ENCODE results near the gene CAPSL.
"Not testable (repeated sequence)": the region's sequence is repeated elsewhere in the genome, so short reads cannot be mapped to it uniquely, and the experiment has no call there.

CAPSL gene
- 0 to 0.26 reads per million in 2 experiments for total RNA-seq

- no peak for DNase-seq (ENCODE audit: low read depth)
Measured at GRCh38 chr5:35938568-35939227, at the start of gene CAPSL. Gene CAPSL, minus strand, starts transcription at chr5:35938622. Its CDS starts 17,502 bp downstream, at chr5:35921120.

DNA sequence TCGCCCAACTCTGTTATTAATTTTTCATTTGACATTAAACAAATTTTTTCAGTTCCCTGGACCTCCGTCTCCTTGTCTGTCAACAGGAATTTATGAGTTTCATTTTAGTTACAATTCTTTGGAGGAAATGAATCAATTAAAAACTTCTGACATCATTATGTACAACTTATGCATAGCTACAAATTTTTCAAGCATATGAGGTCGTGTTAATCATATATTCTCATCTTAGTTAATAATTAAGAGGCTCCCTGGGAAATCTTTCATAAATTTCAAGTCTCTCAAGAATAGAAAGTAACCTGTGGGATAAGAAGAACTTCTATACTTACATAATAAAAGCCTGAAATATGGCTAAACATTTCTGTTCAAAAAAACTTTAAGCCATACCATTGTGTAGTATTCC lies 49.4 kb upstream of the CAPSL start:
- no peak for DNase-seq (ENCODE audit: low read depth)

DNA sequence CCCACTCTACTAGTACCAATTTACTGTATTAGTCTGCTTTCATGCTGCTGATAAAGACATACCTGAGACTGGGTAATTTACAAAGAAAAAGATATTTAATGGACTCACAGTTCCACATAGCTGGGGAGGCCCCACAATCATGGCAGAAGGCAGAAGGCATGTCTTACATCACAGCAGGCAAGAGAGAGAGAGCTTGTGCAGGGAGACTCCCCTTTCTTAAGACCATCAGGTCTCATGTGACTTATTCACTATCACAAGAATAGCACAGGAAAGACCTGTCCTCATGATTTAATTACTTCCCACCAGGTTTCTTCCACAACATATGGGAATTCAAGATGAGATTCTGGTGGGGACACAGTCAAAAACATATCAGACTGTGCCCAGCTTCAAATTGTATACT lies 41.3 kb upstream of the CAPSL start:
- DNase-seq (ENCODE audit: low read depth) = no peak

DNA sequence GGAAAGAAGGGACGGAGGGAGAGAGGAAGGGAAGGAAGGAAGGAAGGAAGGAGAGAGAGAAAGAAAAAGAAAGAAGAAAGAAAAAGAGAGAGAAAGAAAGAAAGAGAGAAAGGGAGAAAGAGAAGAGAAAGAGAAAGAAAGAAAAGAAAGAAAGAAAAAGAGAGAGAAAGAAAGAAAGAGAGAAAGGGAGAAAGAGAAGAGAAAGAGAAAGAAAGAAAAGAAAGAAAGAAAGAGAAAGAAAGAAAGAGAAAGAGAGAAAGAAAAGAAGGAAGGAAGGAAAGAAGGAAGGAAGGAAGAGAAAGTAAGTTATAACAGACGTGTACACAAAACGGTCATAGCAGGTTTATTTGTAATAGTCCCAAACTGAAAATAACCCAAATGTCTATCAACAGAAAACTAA lies 38.4 kb upstream of the CAPSL start:
- not testable (repeated sequence) for DNase-seq (ENCODE audit: low read depth)

DNA sequence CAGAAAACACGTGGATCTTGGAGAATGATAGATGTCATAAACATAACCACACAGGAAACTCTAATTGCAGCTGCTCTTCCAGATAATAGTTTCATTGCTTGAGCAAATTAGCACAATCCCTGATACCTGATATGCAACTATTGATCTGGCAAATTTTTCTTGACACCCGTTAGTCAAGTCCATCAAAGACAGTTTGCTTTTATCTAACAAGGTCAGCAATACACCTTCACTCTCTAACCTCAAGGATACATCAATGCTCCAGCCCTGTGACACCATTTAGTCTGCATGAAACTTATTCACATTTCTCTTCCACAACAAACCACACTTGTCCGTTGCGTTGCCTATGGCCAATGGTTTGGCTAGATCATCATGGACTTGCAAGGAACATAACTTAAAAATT lies 36.1 kb upstream of the CAPSL start:
- DNase-seq (ENCODE audit: low read depth) = no peak

GRCh38 chr5:35971878-35972210 lies 33.4 kb upstream of the CAPSL start:
- DNase-seq (ENCODE audit: low read depth) = no peak

DNA sequence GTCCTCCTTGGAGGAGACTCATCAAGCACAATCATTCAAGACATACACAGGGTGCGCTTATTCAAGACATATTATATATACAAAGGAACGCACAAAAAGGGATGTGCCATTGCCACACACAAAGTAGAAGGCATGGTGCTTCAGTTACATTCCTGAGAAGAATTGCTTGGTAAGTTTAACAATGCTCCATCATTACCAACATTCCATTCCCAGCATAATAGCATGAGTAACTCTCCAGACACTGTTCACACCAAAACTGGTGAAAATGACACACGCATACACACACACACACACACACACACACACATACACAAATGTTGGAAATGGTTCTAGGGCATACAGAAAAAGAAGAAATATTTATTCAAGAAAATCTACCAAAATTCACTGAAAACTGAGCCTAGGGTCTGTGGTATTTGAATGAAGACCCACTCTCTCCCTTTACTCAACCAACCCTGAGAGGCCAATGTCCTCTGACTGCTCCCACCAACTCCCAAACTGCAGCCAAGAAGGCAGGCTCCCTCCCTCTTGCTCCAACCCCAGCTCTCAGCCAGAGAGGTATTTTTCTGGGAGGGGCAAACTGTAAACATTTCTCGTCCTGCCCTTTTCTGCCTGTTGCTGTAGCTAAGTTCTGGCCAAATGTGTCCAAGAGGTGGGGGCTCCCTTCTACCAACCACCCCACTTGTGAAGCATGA lies 32.9 kb upstream of the CAPSL start:
- no peak for DNase-seq (ENCODE audit: low read depth)

GRCh38 chr5:35963381-35963843 lies 25.0 kb upstream of the CAPSL start:
- DNase-seq (ENCODE audit: low read depth) = no peak

- no peak for DNase-seq (ENCODE audit: low read depth)
Measured at GRCh38 chr5:35960328-35960727, 21.9 kb upstream of the CAPSL start.

GRCh38 chr5:35956429-35956828 lies 18.0 kb upstream of the CAPSL start:
- DNase-seq (ENCODE audit: low read depth) = no peak

DNA sequence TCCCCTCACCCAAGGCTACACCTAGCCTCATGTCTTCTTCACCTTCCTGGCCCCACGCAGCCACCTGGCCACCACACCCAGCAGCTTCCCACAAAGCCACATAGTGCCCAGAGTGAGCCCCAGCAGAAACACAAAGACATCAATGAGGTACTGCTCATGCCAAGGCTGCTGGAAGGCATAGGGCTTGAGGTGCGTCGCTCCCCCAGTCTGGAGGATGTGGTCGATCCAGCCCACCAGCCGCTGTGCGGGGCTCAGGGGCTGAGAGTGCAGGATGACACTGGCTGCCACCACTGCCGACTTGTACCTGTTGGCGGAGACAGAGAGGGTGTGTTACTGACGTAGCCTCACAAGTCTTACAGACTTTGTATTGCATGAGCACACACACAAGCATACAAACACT lies 15.8 kb upstream of the CAPSL start:
- DNase-seq (ENCODE audit: low read depth) = no peak

DNA sequence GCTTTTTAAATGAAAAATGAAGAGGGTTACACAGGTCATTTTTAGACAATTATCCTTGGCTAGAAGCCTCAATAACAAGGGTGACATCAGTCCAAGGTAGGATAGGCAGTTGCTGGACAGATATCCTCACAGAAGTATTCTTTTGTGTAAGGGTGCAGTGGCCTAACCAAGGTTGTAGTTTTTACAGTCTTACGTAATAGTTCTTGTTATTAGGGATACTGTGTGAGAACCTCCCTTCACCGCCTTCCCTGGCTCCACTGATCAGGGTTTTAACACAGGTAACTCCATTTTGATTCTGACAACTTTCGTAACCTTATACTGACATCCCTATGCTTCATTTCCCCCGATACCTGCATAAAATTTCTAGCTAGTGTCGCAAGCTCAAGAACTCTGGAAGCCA lies 8.7 kb upstream of the CAPSL start:
- no peak for DNase-seq (ENCODE audit: low read depth)

DNA sequence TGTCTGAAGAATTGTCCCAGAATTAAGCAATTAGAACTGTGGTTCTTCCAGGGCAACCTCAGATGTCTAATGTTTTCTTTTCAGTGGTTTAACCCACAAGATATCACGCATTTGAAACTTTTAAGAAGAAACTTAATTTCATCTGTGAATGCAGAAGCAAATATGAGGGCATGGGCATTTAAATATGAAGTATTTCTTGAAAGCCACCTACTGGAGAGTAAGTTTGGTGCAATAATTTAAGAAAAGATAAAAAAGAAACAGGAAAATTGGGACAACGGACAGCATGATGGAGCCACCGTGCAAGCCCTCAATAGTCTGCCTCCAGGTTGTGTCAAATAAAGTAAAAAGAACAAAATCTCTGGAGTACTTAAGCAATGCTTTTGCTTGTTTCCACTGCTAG lies 1.2 kb upstream of the CAPSL start:
- no peak for DNase-seq (ENCODE audit: low read depth)

GRCh38 chr5:35926389-35927051 lies 11.9 kb downstream of the CAPSL start:
- DNase-seq (ENCODE audit: low read depth) = peak; percentile 46

GRCh38 chr5:35924950-35925722 lies 13.3 kb downstream of the CAPSL start:
- peak; percentile 70 for DNase-seq (ENCODE audit: low read depth)

DNA sequence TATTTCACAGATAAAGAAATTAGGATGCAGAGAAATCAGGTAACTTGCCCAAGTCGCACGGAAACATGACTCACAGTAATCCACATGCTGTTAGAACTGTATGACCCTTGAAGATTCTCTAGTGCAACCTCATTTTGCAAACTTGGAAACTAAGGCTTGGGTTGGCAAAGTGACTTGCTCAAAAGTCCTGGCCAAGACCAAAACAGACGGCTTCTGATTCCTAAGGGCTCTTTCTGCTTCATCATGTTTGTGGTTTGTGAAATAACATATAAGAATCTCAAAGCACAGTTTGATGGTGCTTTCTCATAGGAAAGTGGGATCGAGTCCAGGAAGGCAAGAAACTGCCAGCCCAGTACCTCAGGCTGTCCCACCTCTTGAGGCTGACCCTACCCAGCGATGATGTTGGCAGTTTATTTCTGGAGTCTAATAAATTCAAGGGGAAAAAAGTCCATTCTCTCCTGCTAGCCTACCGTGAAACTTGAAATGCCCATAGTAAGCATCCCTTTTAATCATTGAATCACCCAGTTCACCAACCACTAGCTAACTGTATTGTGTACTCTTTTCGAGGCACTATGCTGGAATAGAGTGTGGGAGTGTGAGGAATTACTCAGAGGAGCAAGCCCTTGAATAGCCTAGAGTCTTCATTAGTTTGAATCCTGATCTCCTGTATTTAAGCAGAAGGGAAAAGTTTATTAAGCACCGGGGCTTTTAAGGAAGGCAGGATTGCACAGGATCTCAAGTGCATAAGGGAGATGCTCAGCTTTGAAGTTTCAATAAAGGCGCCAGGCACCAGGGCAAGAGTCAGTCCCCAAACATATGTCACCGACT lies 14.1 kb downstream of the CAPSL start:
- DNase-seq (ENCODE audit: low read depth) = no peak

- no peak for DNase-seq (ENCODE audit: low read depth)
Measured at GRCh38 chr5:35922468-35922867, 16.0 kb downstream of the CAPSL start.

- DNase-seq (ENCODE audit: low read depth) = no peak
Measured at GRCh38 chr5:35921930-35922329, 16.5 kb downstream of the CAPSL start.

DNA sequence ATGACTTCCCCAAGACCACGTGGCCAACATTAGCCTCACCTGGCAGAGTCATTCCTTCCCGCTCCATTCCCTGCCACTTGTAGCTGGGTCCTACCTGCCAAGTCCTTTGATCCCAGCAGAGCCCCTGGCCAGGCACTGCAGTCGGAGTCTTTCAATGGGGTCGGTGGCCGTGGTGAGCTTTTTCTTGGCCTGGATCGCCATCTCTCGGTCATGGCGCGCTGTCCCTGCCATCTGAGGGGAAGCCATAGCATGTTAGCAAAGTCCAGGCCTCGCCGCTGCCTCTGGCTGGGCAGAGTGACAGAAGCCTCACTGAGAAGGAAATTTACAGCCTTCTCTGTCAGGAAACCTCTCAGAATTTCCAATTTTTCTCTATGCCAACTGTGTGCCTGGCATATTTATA lies 17.5 kb downstream of the CAPSL start:
- no peak for DNase-seq (ENCODE audit: low read depth)

DNA sequence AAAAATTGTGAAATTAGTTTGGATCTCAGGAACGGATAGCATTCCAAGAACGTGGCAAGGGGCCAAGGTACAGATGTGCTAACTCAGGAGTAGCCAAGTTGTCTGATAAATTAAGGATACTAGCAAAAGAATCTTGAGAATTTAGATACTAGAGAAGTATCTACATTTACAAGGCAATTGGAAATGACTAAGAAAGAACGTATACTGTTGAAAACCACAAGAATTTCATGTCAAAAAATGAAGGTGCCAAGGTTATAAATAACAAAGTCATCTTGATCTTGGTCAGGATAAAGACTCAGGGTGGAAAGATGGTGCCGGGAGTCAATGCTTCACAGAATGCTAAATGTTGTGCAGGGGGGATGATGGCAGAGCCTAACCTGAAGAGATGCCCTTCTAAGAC lies 19.2 kb downstream of the CAPSL start:
- no peak for DNase-seq (ENCODE audit: low read depth)

DNA sequence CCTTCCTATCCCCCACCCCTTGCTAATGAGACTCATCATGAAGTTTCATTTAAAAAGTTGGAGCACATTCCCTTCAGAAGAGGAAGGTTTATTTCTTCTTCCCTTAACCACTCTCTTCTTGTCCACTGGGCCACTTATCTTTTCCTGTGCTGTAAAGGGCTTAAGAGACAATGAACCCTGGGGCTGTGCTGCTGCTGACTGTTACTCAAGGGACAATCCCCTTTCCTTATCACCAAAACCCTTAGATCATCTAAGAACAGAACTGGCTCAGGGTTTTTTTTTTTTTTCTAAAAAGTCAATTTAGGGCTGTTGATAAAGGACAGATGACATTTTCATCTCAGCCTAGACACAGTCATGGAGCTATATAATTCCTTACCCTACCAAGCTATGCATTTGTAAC lies 29.6 kb downstream of the CAPSL start:
- DNase-seq (ENCODE audit: low read depth) = no peak

GRCh38 chr5:35908228-35908627 lies 30.2 kb downstream of the CAPSL start:
- no peak for DNase-seq (ENCODE audit: low read depth)
